DND-41 (cell line): Measurements from ENCODE around the gene MIA3.

Source experiments
- ATAC-seq: fragments of 200-7000 bp; cut with Tn5 transposase; 3 replicates; pipeline ENCODE4 v1.9.1; 2021; ENCODE audit warnings: low read depth; ENCODE audit not compliant: insufficient read depth
- DNase-seq: peaks from one replicate; pipeline ENCODE4 v3.0.0-alpha.2; 2020
- H2AFZ ChIP-seq: 2 replicates; pipeline ENCODE4 v1.6.0; 2012; ENCODE audit warnings: low read depth, low read length
- H3K27ac ChIP-seq: 2 replicates; pipeline ENCODE4 v1.5.1; 2012; ENCODE audit warnings: low read length, inconsistent platforms
- H3K27me3 ChIP-seq: fragments of 200-600 bp; sonication (generic); 2 replicates; pipeline ENCODE4 v1.6.0; 2012; ENCODE audit warnings: low read length, mild to moderate bottlenecking, inconsistent platforms; ENCODE audit not compliant: insufficient read depth, poor library complexity
- H3K36me3 ChIP-seq: 2 replicates; pipeline ENCODE4 v1.5.1; 2012; ENCODE audit warnings: low read length, inconsistent platforms; ENCODE audit not compliant: insufficient read depth
- H3K4me1 ChIP-seq: 2 replicates; pipeline ENCODE4 v1.5.1; 2012; ENCODE audit warnings: mild to moderate bottlenecking, low read length; ENCODE audit not compliant: insufficient read depth
- H3K4me2 ChIP-seq: 2 replicates; pipeline ENCODE4 v1.6.0; 2012; ENCODE audit warnings: mild to moderate bottlenecking, moderate library complexity, low read length, inconsistent platforms; ENCODE audit not compliant: insufficient read depth
- H3K4me3 ChIP-seq, 2 experiments: fragments of 200-600 bp in 1 of 2; shearing (Covaris generic) in 1 of 2; 2 replicates each; pipeline ENCODE4 v1.5.1; 2012 to 2016; ENCODE audit warnings: inconsistent platforms in 2 of 2, low read length in 2 of 2, mild to moderate bottlenecking in 2 of 2, low read depth in 1 of 2, moderate library complexity in 1 of 2
- H3K79me2 ChIP-seq: 2 replicates; pipeline ENCODE4 v1.6.0; 2012; ENCODE audit warnings: low read length, inconsistent platforms; ENCODE audit not compliant: insufficient read depth
- H3K9ac ChIP-seq: 2 replicates; pipeline ENCODE4 v1.6.0; 2012; ENCODE audit warnings: low read depth, mild to moderate bottlenecking, inconsistent platforms, low read length, moderate library complexity
- H3K9me3 ChIP-seq: 2 replicates; pipeline ENCODE4 v1.5.1; 2012; ENCODE audit warnings: low read length, moderate library complexity, mild to moderate bottlenecking, inconsistent platforms; ENCODE audit not compliant: insufficient read depth, severe bottlenecking
- H4K20me1 ChIP-seq: 2 replicates; pipeline ENCODE4 v1.6.0; 2012; ENCODE audit warnings: low read length; ENCODE audit not compliant: insufficient read depth
- CTCF ChIP-seq: IDR thresholded peaks from 2 replicates; pipeline ENCODE4 v1.5.1; 2012; ENCODE audit warnings: borderline replicate concordance, low read length, moderate library complexity, mild to moderate bottlenecking; ENCODE audit not compliant: poor library complexity, severe bottlenecking; ENCODE audit errors: extremely low read depth
- EZH2 ChIP-seq: IDR thresholded peaks from 3 replicates; pipeline ENCODE4 v1.6.1; 2012; ENCODE audit warnings: borderline replicate concordance, low read depth, mild to moderate bottlenecking, moderate library complexity, low read length, inconsistent platforms; ENCODE audit not compliant: severe bottlenecking

The MIA3 gene

GRCh38 chr1:222711319-222712252 is 93.7 kb downstream of the MIA3 start:
- H2AFZ ChIP-seq, result peak overlapping the region; percentile 70
- H3K79me2 ChIP-seq, result peaks cover 74% of the 10 kb centered on the region
- H3K9me3 ChIP-seq, result no peaks in the 10 kb centered on the region
- H3K4me2 ChIP-seq, result peak overlapping the region; percentile 78
- H3K4me1 ChIP-seq, result peaks cover 36% of the 10 kb centered on the region
- no peaks in the 10 kb centered on the region for H3K27me3 ChIP-seq
- H3K27ac ChIP-seq, result peak overlapping the region; percentile 82
- peak; percentile 82 for DNase-seq
- peak overlapping the region; percentile 85 for H3K9ac ChIP-seq
- ATAC-seq, result peak; percentile 57
- H4K20me1 ChIP-seq, result 0 out of 2 replicates have a peak, but pooled peaks cover 5% of the 10 kb centered on the region
- H3K36me3 ChIP-seq, result peaks cover 19% of the 10 kb centered on the region
- peak overlapping the region; percentile 73 to 79 for H3K4me3 ChIP-seq
- no peak for TF ChIP-seq EZH2
- no peak for TF ChIP-seq CTCF

GRCh38 chr1:222712253-222713090 is 94.6 kb downstream of the MIA3 start, which contains the start of the genes AIDA and BROX:
AIDA (minus strand) TSS chr1:222712491; CDS start chr1:222712317, 174 bp downstream.
BROX (plus strand) TSS chr1:222712564; CDS start chr1:222715700, 3,136 bp downstream.
- Histone ChIP-seq H3K27me3 (no peaks in the 10 kb centered on the region), H3K27ac (peak within 1 kb of the TSS; percentile 97), H2AFZ (peak within 1 kb of the TSS; percentile 95), H3K4me1 (peaks cover 36% of the 10 kb centered on the region), H3K4me2 (peak within 1 kb of the TSS; percentile 78), H4K20me1 (0 out of 2 replicates have a peak, but pooled peaks cover 5% of the 10 kb centered on the region), H3K9me3 (no peaks in the 10 kb centered on the region), H3K79me2 (peaks cover 65% of the 10 kb centered on the region), H3K4me3 (peak within 1 kb of the TSS; percentile 73 to 79), H3K36me3 (peaks cover 28% of the 10 kb centered on the region), H3K9ac (peak within 1 kb of the TSS; percentile 85)
- peak; percentile 73 for ATAC-seq
- peak; percentile 92 for DNase-seq
- TF ChIP-seq EZH2 (no peak), CTCF (no peak)

- H3K36me3 ChIP-seq, result peaks cover 31% of the 10 kb centered on the region
- ATAC-seq (peak; percentile 82), DNase-seq (peak; percentile 97)
- peak overlapping the region; percentile 73 to 77 for H3K4me3 ChIP-seq
- peak overlapping the region; percentile 72 for H3K4me2 ChIP-seq
- H3K9me3 ChIP-seq, result no peaks in the 10 kb centered on the region
- H2AFZ ChIP-seq, result peak overlapping the region; percentile 95
- H3K27me3 ChIP-seq, result no peaks in the 10 kb centered on the region
- peak; percentile 47 for TF ChIP-seq CTCF
- TF ChIP-seq EZH2, result no peak
- H3K79me2 ChIP-seq, result peaks cover 58% of the 10 kb centered on the region
- H3K9ac ChIP-seq, result peak overlapping the region; percentile 85
- H3K27ac ChIP-seq, result peak overlapping the region; percentile 97
- 0 out of 2 replicates have a peak, but pooled peaks cover 5% of the 10 kb centered on the region for H4K20me1 ChIP-seq
- peaks cover 36% of the 10 kb centered on the region for H3K4me1 ChIP-seq
Observed at GRCh38 chr1:222713091-222713961, 95.4 kb downstream of the MIA3 start.
